ENCODE data around the gene KCNT2.

KCNT2 gene

GRCh38 chr1:196445775-196446174 is 162.5 kb downstream of the KCNT2 start:
- no peak for DNase-seq (ENCODE audit: low spot score)

GRCh38 chr1:196444634-196445033 is 163.6 kb downstream of the KCNT2 start:
- no peak for DNase-seq (ENCODE audit: low spot score)

GRCh38 chr1:196442366-196442765 is 165.9 kb downstream of the KCNT2 start:
- no peak for DNase-seq (ENCODE audit: low spot score)

GRCh38 chr1:196440711-196441110 is 167.5 kb downstream of the KCNT2 start:
- DNase-seq (ENCODE audit: low spot score) = no peak

GRCh38 chr1:196438329-196438728 is 169.9 kb downstream of the KCNT2 start:
- DNase-seq (ENCODE audit: low spot score) = no peak

- DNase-seq (ENCODE audit: low spot score) = no peak
Observed at GRCh38 chr1:196437671-196438070, 170.6 kb downstream of the KCNT2 start.

GRCh38 chr1:196433000-196433399 is 175.2 kb downstream of the KCNT2 start:
- no peak for DNase-seq (ENCODE audit: low spot score)

- DNase-seq (ENCODE audit: low spot score) = no peak
Observed at GRCh38 chr1:196427976-196428734, 180.1 kb downstream of the KCNT2 start.

GRCh38 chr1:196425513-196425912 is 182.7 kb downstream of the KCNT2 start:
- DNase-seq (ENCODE audit: low spot score) = no peak

GRCh38 chr1:196423612-196424011 is 184.6 kb downstream of the KCNT2 start:
- no peak for DNase-seq (ENCODE audit: low spot score)

GRCh38 chr1:196418772-196419171 is 189.5 kb downstream of the KCNT2 start:
- no peak for DNase-seq (ENCODE audit: low spot score)

- DNase-seq (ENCODE audit: low spot score) = no peak
Observed at GRCh38 chr1:196415978-196416377, 192.3 kb downstream of the KCNT2 start.

- DNase-seq (ENCODE audit: low spot score) = no peak
Observed at GRCh38 chr1:196412326-196412725, 195.9 kb downstream of the KCNT2 start.

- DNase-seq (ENCODE audit: low spot score) = no peak
Observed at GRCh38 chr1:196410768-196411167, 197.5 kb downstream of the KCNT2 start.

GRCh38 chr1:196409586-196409985 is 198.7 kb downstream of the KCNT2 start:
- DNase-seq (ENCODE audit: low spot score) = no peak

GRCh38 chr1:196407358-196408051 is 200.7 kb downstream of the KCNT2 start:
- no peak for DNase-seq (ENCODE audit: low spot score)

GRCh38 chr1:196405839-196406238 is 202.4 kb downstream of the KCNT2 start:
- DNase-seq (ENCODE audit: low spot score) = no peak

- DNase-seq (ENCODE audit: low spot score) = no peak
Observed at GRCh38 chr1:196403803-196404690, 204.2 kb downstream of the KCNT2 start.

- no peak for DNase-seq (ENCODE audit: low spot score)
Observed at GRCh38 chr1:196401891-196402290, 206.3 kb downstream of the KCNT2 start.

GRCh38 chr1:196401452-196401833 is 206.8 kb downstream of the KCNT2 start:
- no peak for DNase-seq (ENCODE audit: low spot score)

GRCh38 chr1:196400478-196401451 is 207.5 kb downstream of the KCNT2 start:
- no peak for DNase-seq (ENCODE audit: low spot score)
